Measurements from ENCODE around the gene MAGEA1.
"Not testable (repeated sequence)": the region's sequence is repeated elsewhere in the genome, so short reads cannot be mapped to it uniquely, and the experiment has no call there.

Gene MAGEA1, protein sequence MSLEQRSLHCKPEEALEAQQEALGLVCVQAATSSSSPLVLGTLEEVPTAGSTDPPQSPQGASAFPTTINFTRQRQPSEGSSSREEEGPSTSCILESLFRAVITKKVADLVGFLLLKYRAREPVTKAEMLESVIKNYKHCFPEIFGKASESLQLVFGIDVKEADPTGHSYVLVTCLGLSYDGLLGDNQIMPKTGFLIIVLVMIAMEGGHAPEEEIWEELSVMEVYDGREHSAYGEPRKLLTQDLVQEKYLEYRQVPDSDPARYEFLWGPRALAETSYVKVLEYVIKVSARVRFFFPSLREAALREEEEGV

GRCh38 chrX:153179131-153179530 lies at the start of gene MAGEA1:
MAGEA1 (plus strand) TSS chrX:153179284; CDS start chrX:153182390, 3,106 bp downstream.
- in situ Hi-C loops (cut with MboI; ENCODE audit: low sequenced_read_pairs): no loop called here

- in situ Hi-C loops (cut with MboI; ENCODE audit: low sequenced_read_pairs): not testable (repeated sequence)
Measured at GRCh38 chrX:153132924-153133323, 46.2 kb upstream of the MAGEA1 start.

DNA sequence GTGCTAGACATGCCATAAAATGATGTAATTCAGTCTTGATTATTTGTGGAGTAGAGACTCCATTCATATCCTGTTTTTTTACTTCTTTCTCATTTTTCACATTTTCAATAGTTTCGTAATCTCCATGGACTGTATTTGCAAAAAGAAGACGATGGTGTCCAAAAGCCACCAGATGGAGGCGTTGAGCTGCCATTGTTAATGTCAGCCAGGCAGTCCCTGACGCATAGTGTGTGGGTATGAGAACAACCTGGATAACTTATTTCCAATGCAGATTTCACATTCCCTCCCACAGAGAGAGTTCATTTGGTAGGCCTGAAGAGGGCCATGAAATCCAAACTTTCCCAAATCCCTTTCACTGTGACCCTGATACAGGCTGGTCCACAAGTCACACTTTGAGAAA lies 40.0 kb upstream of the MAGEA1 start:
- in situ Hi-C loops (cut with MboI; ENCODE audit: low sequenced_read_pairs): not testable (repeated sequence)

DNA sequence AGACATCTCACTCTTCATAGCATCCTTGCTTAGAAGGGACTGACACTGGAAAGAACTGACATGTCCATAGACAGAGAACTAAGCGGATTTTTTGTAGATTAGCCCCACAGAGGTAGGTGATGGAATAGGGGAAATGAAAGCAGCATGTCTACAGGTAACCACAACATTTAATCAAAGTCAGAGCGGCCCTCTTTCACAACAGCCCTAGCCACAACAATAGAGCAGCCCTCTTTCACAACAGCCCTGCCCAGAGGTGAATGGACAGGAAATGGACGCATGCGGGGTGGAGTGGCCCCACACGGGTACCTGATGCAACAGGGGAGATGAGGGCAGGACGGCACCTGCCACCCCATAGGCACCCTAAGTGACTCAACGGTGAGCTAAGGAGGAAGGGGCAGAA lies 32.8 kb upstream of the MAGEA1 start:
- in situ Hi-C loops (cut with MboI; ENCODE audit: low sequenced_read_pairs): not testable (repeated sequence)

- in situ Hi-C loops (cut with MboI; ENCODE audit: low sequenced_read_pairs): no loop called here
Measured at GRCh38 chrX:153153516-153153915, 25.6 kb upstream of the MAGEA1 start.

DNA sequence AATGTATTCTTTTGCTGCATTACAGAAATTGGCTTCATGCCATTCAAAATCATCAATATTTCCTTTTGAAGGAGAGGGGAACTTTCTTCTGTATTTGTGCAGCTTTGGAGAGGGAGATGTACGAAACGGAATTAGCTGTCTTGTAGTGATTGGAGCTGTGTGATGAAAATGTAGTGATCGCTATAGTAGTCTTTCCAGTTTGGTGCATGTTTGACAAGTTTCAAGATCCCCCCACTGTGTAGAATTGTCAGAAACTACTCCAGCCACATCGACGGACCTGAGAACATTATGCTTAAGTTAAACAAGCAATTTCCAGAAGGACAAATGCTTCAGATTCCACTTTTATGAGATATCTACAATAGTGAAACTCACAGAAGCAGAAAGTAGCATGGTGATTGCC lies 21.6 kb upstream of the MAGEA1 start:
- in situ Hi-C loops (cut with MboI; ENCODE audit: low sequenced_read_pairs): no loop called here

DNA sequence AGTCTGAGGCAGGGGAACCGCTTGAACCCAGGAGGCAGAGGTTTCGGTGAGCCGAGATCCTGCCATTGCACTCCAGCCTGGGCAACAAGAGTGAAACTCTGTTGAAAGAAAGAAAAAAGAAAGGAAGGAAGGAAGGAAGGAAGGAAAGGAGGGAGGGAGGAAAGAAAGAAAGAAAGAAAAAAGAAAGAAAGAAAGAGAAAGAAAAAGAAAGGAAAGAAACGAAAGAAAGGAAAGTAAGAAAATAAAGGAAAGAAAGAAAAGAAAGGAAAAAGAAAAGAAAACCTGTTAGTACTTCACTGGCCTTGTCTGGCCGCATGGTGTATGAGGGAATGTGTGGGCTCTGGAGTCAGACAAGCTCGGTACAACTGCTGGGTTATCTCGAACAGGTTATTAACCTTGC lies 20.8 kb upstream of the MAGEA1 start:
- in situ Hi-C loops (cut with MboI; ENCODE audit: low sequenced_read_pairs): no loop called here

GRCh38 chrX:153161952-153162351 lies 17.1 kb upstream of the MAGEA1 start:
- in situ Hi-C loops (cut with MboI; ENCODE audit: low sequenced_read_pairs): no loop called here

GRCh38 chrX:153164733-153165132 lies 14.4 kb upstream of the MAGEA1 start:
- in situ Hi-C loops (cut with MboI; ENCODE audit: low sequenced_read_pairs): no loop called here

GRCh38 chrX:153168423-153168822 lies 10.7 kb upstream of the MAGEA1 start:
- in situ Hi-C loops (cut with MboI; ENCODE audit: low sequenced_read_pairs): not testable (repeated sequence)

DNA sequence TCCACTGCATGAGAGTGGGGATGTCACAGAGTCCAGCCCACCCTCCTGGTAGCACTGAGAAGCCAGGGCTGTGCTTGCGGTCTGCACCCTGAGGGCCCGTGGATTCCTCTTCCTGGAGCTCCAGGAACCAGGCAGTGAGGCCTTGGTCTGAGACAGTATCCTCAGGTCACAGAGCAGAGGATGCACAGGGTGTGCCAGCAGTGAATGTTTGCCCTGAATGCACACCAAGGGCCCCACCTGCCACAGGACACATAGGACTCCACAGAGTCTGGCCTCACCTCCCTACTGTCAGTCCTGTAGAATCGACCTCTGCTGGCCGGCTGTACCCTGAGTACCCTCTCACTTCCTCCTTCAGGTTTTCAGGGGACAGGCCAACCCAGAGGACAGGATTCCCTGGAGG lies 2.7 kb downstream of the MAGEA1 start:
- in situ Hi-C loops (cut with MboI; ENCODE audit: low sequenced_read_pairs): no loop called here

- in situ Hi-C loops (cut with MboI; ENCODE audit: low sequenced_read_pairs): no loop called here
Measured at GRCh38 chrX:153184787-153185186, 5.7 kb downstream of the MAGEA1 start.

- in situ Hi-C loops (cut with MboI; ENCODE audit: low sequenced_read_pairs): no loop called here
Measured at GRCh38 chrX:153190381-153190780, 11.3 kb downstream of the MAGEA1 start.

- in situ Hi-C loops (cut with MboI; ENCODE audit: low sequenced_read_pairs): no loop called here
Measured at GRCh38 chrX:153200462-153200861, 21.4 kb downstream of the MAGEA1 start.

- in situ Hi-C loops (cut with MboI; ENCODE audit: low sequenced_read_pairs): no loop called here
Measured at GRCh38 chrX:153206425-153207046, 27.5 kb downstream of the MAGEA1 start.

DNA sequence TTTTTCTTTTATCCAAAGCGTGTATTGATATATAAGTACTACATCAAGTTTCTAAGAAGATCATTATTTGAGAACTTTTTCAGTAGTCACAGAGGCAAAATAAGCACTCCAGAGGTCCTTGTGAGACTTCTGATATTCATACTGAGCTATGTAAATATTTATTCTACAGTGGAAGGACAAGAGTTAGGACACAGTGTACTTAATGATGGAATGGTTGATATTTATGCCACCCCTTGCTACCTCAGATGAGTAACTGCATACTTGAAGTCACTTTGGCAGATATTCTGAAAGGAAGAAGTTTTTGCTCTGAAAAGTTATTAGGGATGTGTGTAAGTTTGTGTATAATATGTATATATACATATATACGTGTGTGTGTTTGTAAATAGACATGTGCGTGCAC lies 30.3 kb downstream of the MAGEA1 start:
- in situ Hi-C loops (cut with MboI; ENCODE audit: low sequenced_read_pairs): no loop called here

- in situ Hi-C loops (cut with MboI; ENCODE audit: low sequenced_read_pairs): no loop called here
Measured at GRCh38 chrX:153214934-153215333, 35.9 kb downstream of the MAGEA1 start.

- in situ Hi-C loops (cut with MboI; ENCODE audit: low sequenced_read_pairs): no loop called here
Measured at GRCh38 chrX:153216926-153217325, 37.8 kb downstream of the MAGEA1 start.

DNA sequence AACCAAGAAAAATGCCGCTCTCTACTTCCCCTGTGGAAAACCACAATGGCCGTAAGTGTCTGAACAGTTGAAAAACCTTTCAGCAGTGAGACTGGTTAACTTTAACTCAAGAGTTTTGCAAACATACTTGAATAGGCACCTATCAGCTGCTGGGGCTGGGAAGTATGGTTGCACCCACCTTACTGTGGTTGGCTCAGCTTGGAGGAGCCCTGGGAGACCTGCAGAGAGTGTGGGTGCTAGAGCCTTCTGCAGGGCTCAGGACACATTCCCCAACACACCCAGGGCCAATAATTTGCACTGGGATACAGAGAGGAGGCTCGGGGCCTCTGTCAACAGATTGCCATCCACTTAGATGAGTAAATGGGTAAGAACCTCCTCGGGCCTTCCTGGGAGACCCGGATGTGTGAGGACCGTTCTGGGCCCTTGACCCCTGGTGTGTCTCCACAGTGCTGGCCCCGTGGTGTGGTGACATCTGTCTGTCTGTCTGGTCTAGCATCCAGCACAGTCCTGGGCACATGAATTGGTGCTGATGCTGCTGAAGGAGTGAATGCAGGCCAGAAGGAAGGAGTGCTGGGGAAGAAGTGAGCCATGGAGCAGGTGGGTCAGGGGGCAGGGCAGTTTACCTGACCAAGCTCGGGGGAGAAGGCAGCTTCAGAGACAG lies 46.5 kb downstream of the MAGEA1 start:
- in situ Hi-C loops (cut with MboI; ENCODE audit: low sequenced_read_pairs): no loop called here

GRCh38 chrX:153226344-153227185 lies 47.5 kb downstream of the MAGEA1 start:
- in situ Hi-C loops (cut with MboI; ENCODE audit: low sequenced_read_pairs): no loop called here
